ENCODE measurements around the gene RUSC1. TPM values are rescaled to one million over a fixed set of nuclear protein-coding genes. Genes with fewer than 3 reads are reported as not detected.

Gene RUSC1
- total RNA-seq (2021; fragmentation: NEBNext Ultra II Directional; extraction: Animal tissue kit (Norgen Biotek cat#: 25700)) (54.6 and 59.8 TPM in 2 replicates), polyA plus RNA-seq (2011; rRNA removed) (90.4 and 117 TPM in 2 replicates), polyA minus RNA-seq (2011; rRNA and poly(A)+ RNA removed) (26.7 and 34.3 TPM in 2 replicates)
- 60.0 TPM for polyA plus RNA-seq (2011; cell fraction: cytosol; rRNA removed)
- polyA plus RNA-seq (2011; cell fraction: nucleus; rRNA removed) = 139 TPM
- polyA plus RNA-seq (2012, experiment 1 of 2) = 50.4 to 55.5 TPM (median 53.0 TPM) in 4 replicates
- polyA plus RNA-seq (2012, experiment 2 of 2) = 70.8 TPM
- polyA plus RNA-seq (2013, experiment 1 of 2) = 38.0 TPM
- 36.9 TPM for polyA plus RNA-seq (2013, experiment 2 of 2)
- polyA minus RNA-seq (2011; cell fraction: cytosol; rRNA and poly(A)+ RNA removed) = 25.6 TPM
- 27.8 TPM for polyA minus RNA-seq (2011; cell fraction: nucleus; rRNA and poly(A)+ RNA removed)
- long read RNA-seq, experiment 1, transcript RUSC1-214 (8 exons, 1,700 nt) = minor isoform, 6 of 75 reads
- long read RNA-seq, experiment 1, transcript RUSC1-201 (8 exons, 2,163 nt) = major isoform, 9 of 75 reads
- long read RNA-seq, experiment 1, transcript RUSC1-203 (9 exons, 1,968 nt) = major isoform, 9 of 75 reads
- long read RNA-seq, experiment 1, partial matches to known transcripts = 38 of 75 reads
- long read RNA-seq, experiment 1, other reads (novel, unspliced or antisense) = 10 of 75 reads
- long read RNA-seq, experiment 2, transcript RUSC1-203 (9 exons, 1,968 nt) = minor isoform, 11 of 52 reads
- long read RNA-seq, experiment 2, transcript RUSC1-202 (9 exons, 2,503 nt) = major isoform, 13 of 52 reads
- long read RNA-seq, experiment 2, partial matches to known transcripts = 6 of 52 reads
- long read RNA-seq, experiment 2, other reads (novel, unspliced or antisense) = 16 of 52 reads

DNA sequence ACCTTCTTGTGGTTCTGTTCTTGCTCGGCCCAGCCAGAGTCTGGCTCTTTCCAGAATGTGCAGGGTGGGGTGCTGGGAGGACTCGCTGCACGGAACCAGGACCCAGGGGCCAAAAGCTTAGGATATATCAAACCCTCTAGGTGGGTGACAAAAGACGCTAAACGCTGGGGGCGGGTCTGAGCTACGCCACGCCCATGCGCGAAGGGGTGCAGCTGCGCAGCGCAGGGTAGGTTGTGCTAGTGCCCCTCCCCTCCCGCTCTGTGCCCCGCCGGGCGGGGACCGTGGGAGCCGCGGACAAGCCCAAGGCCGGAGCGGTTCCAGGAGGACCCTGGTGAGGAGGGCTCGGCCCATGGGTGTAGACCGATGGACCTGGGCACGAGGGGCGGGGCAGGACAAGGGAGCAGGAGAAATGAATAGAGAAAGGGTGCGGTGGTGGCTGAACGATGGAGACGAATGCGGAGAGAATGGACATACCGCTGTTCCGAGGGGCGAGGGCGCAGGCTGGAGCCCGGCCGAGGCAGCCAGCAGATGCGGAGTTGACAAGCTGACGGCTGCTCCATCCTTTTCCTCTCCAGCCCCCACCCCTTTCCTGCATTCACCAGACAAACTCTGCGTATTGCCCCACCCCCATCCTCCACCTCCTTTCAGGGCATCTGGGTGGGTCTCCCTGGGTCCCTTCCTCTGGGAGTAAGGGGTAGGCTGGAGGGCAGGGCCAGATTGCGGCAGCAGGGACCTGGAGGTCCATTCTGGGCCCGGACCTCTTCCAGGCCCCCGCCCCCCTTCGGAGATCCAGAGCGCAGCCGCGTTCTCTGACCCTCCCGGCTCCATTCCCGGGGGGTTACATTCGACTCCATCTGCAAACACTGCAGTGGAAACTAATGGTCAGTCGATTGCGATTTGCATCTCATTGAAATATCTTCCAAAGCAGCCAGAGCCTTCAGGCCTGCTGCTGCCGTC, at the start of gene RUSC1:
Gene RUSC1, plus strand, starts transcription at position 234 of the 957 bp plus-strand sequence. CDS start 880 bp downstream, outside the sequence.
- H2BK20ac ChIP-seq (ENCODE audit: low read length) = no peak within 1 kb of the TSS
- H3K27me3 ChIP-seq (replicated peaks in 1 of 4; ENCODE audit: control insufficient read depth in 3 of 4, extremely low read depth in 1 of 4, insufficient read depth in 3 of 4, low read length in 3 of 4) = peaks cover 0 to 5% (median 3%) of the 10 kb centered on the region in 4 experiments; a peak in 4 of 7 replicates
- H4K20me1 ChIP-seq (replicated peaks in 1 of 2; ENCODE audit: control insufficient read depth in 1 of 2, insufficient read depth in 2 of 2, low read length in 2 of 2) = peaks cover 8 to 18% of the 10 kb centered on the region in 2 experiments
- 0 out of 2 replicates have a peak within 1 kb of the TSS, but pooled peaks have one; percentile 29 for H2BK15ac ChIP-seq (ENCODE audit: low read length)
- H3K4me2 ChIP-seq (ENCODE audit: insufficient read depth in 1 of 2, low read depth in 2 of 2, low read length in 2 of 2) = peak within 1 kb of the TSS; percentile 73 to 97
- peaks cover 4 to 25% (median 16%) of the 10 kb centered on the region in 4 experiments; a peak in 6 of 8 replicates for H3K36me3 ChIP-seq (ENCODE audit: control insufficient read depth in 2 of 4, insufficient read depth in 4 of 4, low read length in 3 of 4)
- no peaks in the 10 kb centered on the region for H3K79me1 ChIP-seq (ENCODE audit: low read depth, low read length)
- H3K4ac ChIP-seq (replicated peaks; ENCODE audit: insufficient read length, low read depth, low read length) = no peak within 1 kb of the TSS
- H3K18ac ChIP-seq (ENCODE audit: extremely low read depth, low read length) = peak within 1 kb of the TSS; percentile 72
- no peak within 1 kb of the TSS for H2BK120ac ChIP-seq (replicated peaks; ENCODE audit: low read depth, low read length)
- H2AFZ ChIP-seq (ENCODE audit: low read length) = no peak within 1 kb of the TSS
- DNase-seq (ENCODE audit: low read depth in 1 of 2, low spot score in 2 of 2) (peak; percentile 44 to 95), FAIRE-seq (peak; percentile 81)
- H2BK5ac ChIP-seq (ENCODE audit: low read depth, low read length) = peak within 1 kb of the TSS; percentile 60
- H4K91ac ChIP-seq (replicated peaks; ENCODE audit: insufficient read length, low read length) = no peak within 1 kb of the TSS
- H3K79me2 ChIP-seq (ENCODE audit: control insufficient read depth in 1 of 2, insufficient read depth in 2 of 2, low read length in 2 of 2) = peaks cover 0 to 4% of the 10 kb centered on the region in 2 experiments; a peak in 1 of 4 replicates
- POLR2A ChIA-PET (ENCODE audit: partially characterized antibody) = interaction anchor here (0.6 to 4.6 kb wide), 27 partner anchors 8 to 148 kb away, joined by 3 to 21 read pairs (median 4); partner anchors contain the start of genes CLK2, FDPS, HCN3 and KRTCAP2
- peak within 1 kb of the TSS in 2 of 4 experiments; percentile 8 to 20; a peak in 3 of 7 replicates for H3K9ac ChIP-seq (replicated peaks in 1 of 4; ENCODE audit: extremely low read depth in 1 of 4, low read depth in 3 of 4, low read length in 3 of 4)
- H4K8ac ChIP-seq (ENCODE audit: extremely low read depth, insufficient read depth, low read length) = 0 out of 2 replicates have a peak within 1 kb of the TSS, but pooled peaks have one; percentile 22
- no peak within 1 kb of the TSS for H3K14ac ChIP-seq (ENCODE audit: insufficient read length)
- CTCF ChIA-PET (ENCODE audit: partially characterized antibody) = interaction anchor here (0.8 to 15.0 kb wide), 15 partner anchors 9 to 128 kb away, joined by 3 to 227 read pairs (median 5); partner anchors contain the start of genes CLK2, ENTREP3, FDPS and HCN3
- H4K5ac ChIP-seq (ENCODE audit: insufficient read length, low read depth, low read length) = no peak within 1 kb of the TSS
- H2AK5ac ChIP-seq (ENCODE audit: low read depth, low read length) = no peak within 1 kb of the TSS; the same call in 1 of the 2 replicates
- no peak within 1 kb of the TSS for H3K23ac ChIP-seq (ENCODE audit: insufficient read length)
- peak within 1 kb of the TSS; percentile 42 to 94 (median 76) for H3K4me3 ChIP-seq (ENCODE audit: extremely low read depth in 1 of 4, insufficient read depth in 2 of 4, low read depth in 3 of 4, low read length in 4 of 4)
- peak within 1 kb of the TSS; percentile 60; the same call in 1 of the 2 replicates for H2BK12ac ChIP-seq (ENCODE audit: low read depth, low read length)
- H3K23me2 ChIP-seq (ENCODE audit: low read depth, low read length) = peaks cover 16% of the 10 kb centered on the region; the same call in 1 of the 2 replicates
- H3K56ac ChIP-seq (replicated peaks; ENCODE audit: insufficient read length, low read depth, low read length) = no peak within 1 kb of the TSS
- H3K9me3 ChIP-seq (ENCODE audit: insufficient read depth in 2 of 2, low read depth in 1 of 2, low read length in 1 of 2) = no peaks in the 10 kb centered on the region
- peaks cover 8 to 26% (median 14%) of the 10 kb centered on the region in 4 experiments; a peak in 6 of 7 replicates for H3K4me1 ChIP-seq (replicated peaks in 1 of 4; ENCODE audit: control insufficient read depth in 3 of 4, insufficient read depth in 4 of 4, low read length in 3 of 4)
- 8% methylated on average over 49 of the region's 51 CpGs; no CpG with 5 or more reads in 1 of the 2 experiments for WGBS, 2 experiments (ENCODE audit: extremely low coverage in 1 of 2, insufficient coverage in 1 of 2, insufficient read length in 1 of 2, insufficient replicate concordance in 2 of 2, low coverage in 1 of 2, low lambda C conversion rate in 2 of 2, missing lambda C conversion rate in 1 of 2)
- H3K27ac ChIP-seq (ENCODE audit: low read depth, low read length) = no peak within 1 kb of the TSS
- TF ChIP-seq SIN3A (conservative IDR thresholded peaks at IDR 0.05 in 1 of 2, IDR thresholded peaks at IDR 0.05 in 1 of 2; ENCODE audit: low read depth in 1 of 2, low read length in 2 of 2) = 0 out of 4 replicates have a peak, but pooled peaks have one; percentile 12 to 30
- TF ChIP-seq POLR2AphosphoS5 (IDR thresholded peaks at IDR 0.05; ENCODE audit: low read depth, low read length) = peak; percentile 56
- TF ChIP-seq TCF12 (IDR thresholded peaks at IDR 0.05; ENCODE audit: low read depth, low read length) = no peak
- TF ChIP-seq PHF8 (conservative IDR thresholded peaks at IDR 0.05; ENCODE audit: low read depth, low read length) = 0 out of 2 replicates have a peak, but pooled peaks have one; percentile 24
- TF ChIP-seq RFX5 (IDR thresholded peaks at IDR 0.05; ENCODE audit: borderline replicate concordance, low read depth, low read length) = no peak
